Measurements from ENCODE around the gene UHRF1. TPM values are rescaled to one million over a fixed set of nuclear protein-coding genes. Genes with fewer than 3 reads are reported as not detected.
A peak's percentile ranks its signal among the peaks of the same experiment; 100 is the strongest.

The UHRF1 gene
- total RNA-seq: 1 to 10 TPM in 3 of 4 donors, under 1 TPM in 1; 0.36 to 1.7 (median 1.4) TPM
- 10 to 100 TPM in 1 of 3 donors, 1 to 10 TPM in 2; 1.2 to 10.5 (median 2.1) TPM for polyA plus RNA-seq

DNA sequence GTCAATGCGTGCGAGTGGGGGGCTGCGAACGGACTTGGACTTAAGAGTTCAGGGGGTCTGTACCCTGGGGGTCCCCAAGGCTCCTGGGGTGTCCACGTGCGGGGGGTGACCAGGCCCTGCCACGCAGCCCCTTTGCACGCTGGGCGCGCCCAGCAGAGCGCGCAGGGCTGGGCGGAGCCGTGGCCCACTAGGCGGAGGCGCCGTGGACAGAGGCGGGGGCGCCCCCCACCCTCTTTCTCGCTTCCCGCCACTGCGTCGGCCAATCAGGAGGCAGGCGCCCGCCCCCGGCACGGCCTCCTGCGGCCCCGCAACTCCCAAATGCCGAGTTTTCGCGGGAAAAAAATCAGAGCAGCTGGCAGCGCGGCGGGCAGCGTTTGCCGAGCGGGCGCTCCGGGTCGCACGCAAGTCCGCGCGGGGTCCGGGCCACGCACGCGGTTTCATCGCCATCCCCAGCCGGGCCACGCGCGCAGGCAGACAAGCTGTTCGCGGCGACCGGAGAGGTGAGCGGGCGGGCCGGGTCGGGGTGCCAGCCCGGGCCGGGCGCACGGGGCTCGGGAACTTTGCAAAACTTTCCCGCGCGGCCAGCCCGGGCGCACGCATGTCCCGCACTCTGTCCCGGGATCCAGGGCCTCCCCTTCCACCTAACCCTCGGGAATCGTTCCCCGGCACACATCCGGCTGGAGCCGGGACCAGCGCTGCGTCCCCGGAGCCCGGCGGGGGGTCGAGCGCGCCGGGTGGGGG is at the start of gene UHRF1:
UHRF1 (plus strand) TSS at position 346 of the 741 bp plus-strand sequence. CDS start 1,385 bp downstream, outside the sequence.
- Histone ChIP-seq H3K36me3 (no peaks in the 10 kb centered on the region), H3K27me3 (peaks cover 6 to 21% (median 12%) of the 10 kb centered on the region in 3 donors), H3K9me3 (no peaks in the 10 kb centered on the region), H3K4me1 (peaks cover 0 to 28% (median 28%) of the 10 kb centered on the region in 4 donors), H3K27ac (no peak within 1 kb of the TSS), H3K4me3 (peak within 1 kb of the TSS; percentile 49 to 72 (median 66))
- TF ChIP-seq, protein P1, sequence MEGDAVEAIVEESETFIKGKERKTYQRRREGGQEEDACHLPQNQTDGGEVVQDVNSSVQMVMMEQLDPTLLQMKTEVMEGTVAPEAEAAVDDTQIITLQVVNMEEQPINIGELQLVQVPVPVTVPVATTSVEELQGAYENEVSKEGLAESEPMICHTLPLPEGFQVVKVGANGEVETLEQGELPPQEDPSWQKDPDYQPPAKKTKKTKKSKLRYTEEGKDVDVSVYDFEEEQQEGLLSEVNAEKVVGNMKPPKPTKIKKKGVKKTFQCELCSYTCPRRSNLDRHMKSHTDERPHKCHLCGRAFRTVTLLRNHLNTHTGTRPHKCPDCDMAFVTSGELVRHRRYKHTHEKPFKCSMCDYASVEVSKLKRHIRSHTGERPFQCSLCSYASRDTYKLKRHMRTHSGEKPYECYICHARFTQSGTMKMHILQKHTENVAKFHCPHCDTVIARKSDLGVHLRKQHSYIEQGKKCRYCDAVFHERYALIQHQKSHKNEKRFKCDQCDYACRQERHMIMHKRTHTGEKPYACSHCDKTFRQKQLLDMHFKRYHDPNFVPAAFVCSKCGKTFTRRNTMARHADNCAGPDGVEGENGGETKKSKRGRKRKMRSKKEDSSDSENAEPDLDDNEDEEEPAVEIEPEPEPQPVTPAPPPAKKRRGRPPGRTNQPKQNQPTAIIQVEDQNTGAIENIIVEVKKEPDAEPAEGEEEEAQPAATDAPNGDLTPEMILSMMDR (IDR thresholded peaks at IDR 0.05): no peak
- TF ChIP-seq EP300 (IDR thresholded peaks at IDR 0.05) (no peak), POLR2A (IDR thresholded peaks at IDR 0.05) (no peak), POLR2AphosphoS5 (IDR thresholded peaks at IDR 0.05) (no peak)
- no peak for DNase-seq
- WGBS, 2 donors: 3 to 4% methylated on average over 89 of the region's 89 CpGs
- intact Hi-C loops (cut with DNase I): no loop called here

GRCh38 chr19:4859697-4860096 is 49.6 kb upstream of the UHRF1 start:
- no peaks in the 10 kb centered on the region for H3K9me3 ChIP-seq
- no peak overlapping the region for H3K4me3 ChIP-seq
- no peaks in the 10 kb centered on the region for H3K4me1 ChIP-seq
- peaks cover 9 to 69% (median 16%) of the 10 kb centered on the region in 4 donors for H3K36me3 ChIP-seq
- no peaks in the 10 kb centered on the region for H3K27me3 ChIP-seq
- WGBS, 2 donors: 97 to 98% methylated on average over 11 of the region's 11 CpGs
- intact Hi-C loops (cut with DNase I): loop anchor here (10.0 kb wide), 1 partner anchor 135 kb away; the partner anchor contains the start of gene DPP9
- TF ChIP-seq POLR2A (IDR thresholded peaks at IDR 0.05): no peak
- TF ChIP-seq, protein P1 (IDR thresholded peaks at IDR 0.05): no peak
- no peak overlapping the region for H3K27ac ChIP-seq
- DNase-seq: no peak

- Histone ChIP-seq H3K9me3 (no peaks in the 10 kb centered on the region), H3K4me1 (peaks cover 0 to under 1% (median under 1%) of the 10 kb centered on the region in 4 donors), H3K27ac (no peak overlapping the region), H3K4me3 (no peak overlapping the region), H3K27me3 (no peaks in the 10 kb centered on the region), H3K36me3 (peaks cover 9 to 55% (median 16%) of the 10 kb centered on the region in 4 donors)
- WGBS, 2 donors: 17 to 72% methylated on average over 10 of the region's 10 CpGs
- TF ChIP-seq POLR2A (IDR thresholded peaks at IDR 0.05): no peak
- no peak for TF ChIP-seq EP300 (IDR thresholded peaks at IDR 0.05)
- no peak for TF ChIP-seq POLR2AphosphoS5 (IDR thresholded peaks at IDR 0.05)
- TF ChIP-seq, protein P1 (IDR thresholded peaks at IDR 0.05): no peak
- DNase-seq: no peak
- intact Hi-C loops (cut with DNase I): loop anchor here (10.0 kb wide), 1 partner anchor 136 kb away; the partner anchor contains the start of gene DPP9
Observed at GRCh38 chr19:4861147-4861546, 48.2 kb upstream of the UHRF1 start.

- H3K27me3 ChIP-seq: no peaks in the 10 kb centered on the region
- TF ChIP-seq POLR2A (IDR thresholded peaks at IDR 0.05) (no peak), EP300 (IDR thresholded peaks at IDR 0.05) (no peak), POLR2AphosphoS5 (IDR thresholded peaks at IDR 0.05) (no peak)
- TF ChIP-seq, protein P1 (IDR thresholded peaks at IDR 0.05): no peak
- intact Hi-C loops (cut with DNase I): loop anchor here (10.0 kb wide), 1 partner anchor 142 kb away; the partner anchor contains the start of gene DPP9
- H3K4me3 ChIP-seq: peak overlapping the region; percentile 55 to 94 (median 84)
- 5% methylated on average over 22 of the region's 22 CpGs for WGBS, 2 donors
- no peaks in the 10 kb centered on the region for H3K9me3 ChIP-seq
- peaks cover 0 to 2% (median 0%) of the 10 kb centered on the region in 4 donors for H3K36me3 ChIP-seq
- H3K27ac ChIP-seq: peak overlapping the region; percentile 83 to 89 (median 88)
- DNase-seq: peak; percentile 81
- H3K4me1 ChIP-seq: peaks cover 0 to 19% (median 8%) of the 10 kb centered on the region in 4 donors
Observed at GRCh38 chr19:4866595-4867424, 42.5 kb upstream of the UHRF1 start.
